HG03575 (cell line): ENCODE results near the gene IMMT.

Experiments
- ATAC-seq: cut with Tn5 transposase; IDR thresholded peaks from one replicate; pipeline ENCODE4 v1.9.1; 2021; ENCODE audit not compliant: unreplicated experiment, insufficient number of reproducible peaks, low FRiP score; ENCODE audit errors: extremely low read depth

The IMMT gene

GRCh38 chr2:86158286-86158685 lies 37.0 kb downstream of the IMMT start:
- ATAC-seq, result no peak

GRCh38 chr2:86157009-86157556 lies 38.2 kb downstream of the IMMT start:
- no peak for ATAC-seq

- no peak for ATAC-seq
These were observed 44.8 kb downstream of the IMMT start for GRCh38 chr2:86150502-86150901.

DNA sequence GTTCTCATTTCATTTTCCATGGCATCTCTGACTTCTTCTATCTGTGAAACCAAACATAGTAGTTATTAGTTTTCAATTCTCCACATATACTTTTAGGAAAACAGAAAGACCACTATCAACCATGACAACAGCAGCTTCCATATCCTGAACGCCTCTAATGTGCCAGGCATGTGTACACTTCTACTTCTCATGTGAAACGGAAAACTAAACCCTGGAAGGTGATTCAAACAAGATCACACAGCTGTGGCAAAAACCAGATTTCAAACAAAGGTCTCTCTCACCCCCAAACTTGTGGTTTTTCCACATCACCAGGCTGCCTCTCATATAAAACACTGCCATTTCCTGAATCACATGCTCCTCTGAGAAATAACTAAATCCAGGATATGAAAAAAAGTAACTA lies 47.5 kb downstream of the IMMT start:
- ATAC-seq, result no peak

DNA sequence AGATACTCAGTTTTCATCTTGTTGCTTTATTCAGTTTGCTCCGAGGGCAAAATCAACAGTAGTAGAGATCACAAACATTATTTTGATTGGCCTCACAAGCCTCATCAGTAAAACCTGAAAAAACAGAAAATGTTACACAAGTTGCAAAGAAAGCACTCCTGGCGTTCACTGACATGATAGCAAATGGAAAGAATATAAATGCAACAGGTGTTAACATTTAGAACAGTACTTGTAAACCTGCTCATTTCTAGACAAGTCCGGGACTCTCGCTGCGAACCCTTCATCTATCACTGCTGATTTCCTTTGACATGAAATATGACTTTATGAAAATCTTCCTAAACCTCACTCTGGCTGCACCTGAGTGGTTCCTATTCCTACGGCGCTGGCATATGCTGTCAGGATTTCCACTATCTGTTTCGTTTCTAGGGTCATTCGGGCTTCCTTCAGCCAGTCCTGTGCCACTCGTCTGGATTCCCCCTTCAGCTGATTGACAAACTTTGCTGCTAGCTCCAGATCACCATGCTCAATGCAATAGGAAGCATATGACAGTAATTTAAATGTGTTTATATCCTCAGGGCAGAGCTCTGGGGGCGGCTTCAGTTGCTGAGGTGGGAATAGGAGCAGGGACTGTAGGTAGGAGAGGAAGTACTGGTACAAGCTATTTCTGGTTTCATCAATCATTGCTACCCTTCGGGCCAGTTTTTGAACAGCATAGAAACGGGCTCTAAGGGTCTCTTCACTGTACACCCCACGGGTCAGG lies 51.2 kb downstream of the IMMT start:
- ATAC-seq, result no peak

- no peak for ATAC-seq
These were observed 52.0 kb downstream of the IMMT start for GRCh38 chr2:86143307-86143706.

DNA sequence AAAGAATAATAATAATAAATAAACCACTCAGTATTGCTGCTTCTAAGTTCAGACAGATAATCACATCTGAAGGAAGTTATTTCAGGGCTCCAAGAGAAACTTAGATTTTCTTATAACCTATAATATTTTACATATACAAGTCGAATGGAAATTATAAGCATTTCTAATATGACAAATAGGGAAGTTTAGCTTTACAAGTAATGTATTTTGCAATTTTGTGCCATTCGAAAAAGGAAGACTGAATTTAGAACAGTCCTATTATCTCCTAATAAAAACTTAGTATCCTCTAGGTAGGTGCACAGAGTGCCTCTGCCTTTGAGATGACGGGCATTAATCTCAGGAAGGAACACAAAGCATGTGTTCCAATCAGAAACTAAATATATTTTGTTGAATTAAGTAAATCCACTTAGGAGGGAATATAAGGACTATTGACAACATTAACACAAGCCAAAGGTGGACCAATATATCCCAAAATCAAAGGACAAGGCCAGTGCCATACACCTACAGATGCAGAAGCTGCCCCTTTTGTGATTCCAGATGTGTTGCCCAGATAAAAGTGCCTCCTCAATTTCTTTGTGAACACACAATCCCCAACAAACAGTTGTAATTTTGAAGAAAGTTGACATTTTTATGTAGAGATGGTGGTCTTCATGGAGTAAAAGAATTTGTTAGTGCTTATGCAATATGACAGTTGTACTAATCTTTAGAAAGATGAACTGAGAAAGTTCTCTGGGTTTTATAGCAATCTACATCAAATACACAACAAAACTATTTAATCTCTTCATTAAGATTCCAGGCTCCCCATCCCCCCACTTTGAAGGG lies 52.6 kb downstream of the IMMT start:
- ATAC-seq, result no peak

GRCh38 chr2:86140969-86141392 lies 54.3 kb downstream of the IMMT start:
- no peak for ATAC-seq

DNA sequence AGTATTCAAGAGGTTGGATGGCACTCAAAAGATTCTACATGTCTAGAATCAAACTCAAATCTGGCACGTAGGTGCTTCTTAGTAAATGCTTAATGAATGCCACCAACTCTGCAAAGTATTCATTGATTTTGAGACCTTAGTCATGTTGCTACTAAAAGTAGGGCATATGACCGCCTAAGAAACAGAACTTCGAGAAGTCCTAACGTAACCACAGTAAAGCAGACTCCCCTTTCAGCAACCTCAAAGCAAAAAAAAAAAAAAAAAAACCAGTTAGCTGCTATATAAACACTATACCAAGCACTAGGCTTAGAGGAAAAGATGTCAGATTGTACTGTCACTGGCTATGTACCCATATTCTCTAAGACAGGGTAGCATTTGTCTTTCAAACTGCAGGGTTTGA lies 55.3 kb downstream of the IMMT start:
- no peak for ATAC-seq

DNA sequence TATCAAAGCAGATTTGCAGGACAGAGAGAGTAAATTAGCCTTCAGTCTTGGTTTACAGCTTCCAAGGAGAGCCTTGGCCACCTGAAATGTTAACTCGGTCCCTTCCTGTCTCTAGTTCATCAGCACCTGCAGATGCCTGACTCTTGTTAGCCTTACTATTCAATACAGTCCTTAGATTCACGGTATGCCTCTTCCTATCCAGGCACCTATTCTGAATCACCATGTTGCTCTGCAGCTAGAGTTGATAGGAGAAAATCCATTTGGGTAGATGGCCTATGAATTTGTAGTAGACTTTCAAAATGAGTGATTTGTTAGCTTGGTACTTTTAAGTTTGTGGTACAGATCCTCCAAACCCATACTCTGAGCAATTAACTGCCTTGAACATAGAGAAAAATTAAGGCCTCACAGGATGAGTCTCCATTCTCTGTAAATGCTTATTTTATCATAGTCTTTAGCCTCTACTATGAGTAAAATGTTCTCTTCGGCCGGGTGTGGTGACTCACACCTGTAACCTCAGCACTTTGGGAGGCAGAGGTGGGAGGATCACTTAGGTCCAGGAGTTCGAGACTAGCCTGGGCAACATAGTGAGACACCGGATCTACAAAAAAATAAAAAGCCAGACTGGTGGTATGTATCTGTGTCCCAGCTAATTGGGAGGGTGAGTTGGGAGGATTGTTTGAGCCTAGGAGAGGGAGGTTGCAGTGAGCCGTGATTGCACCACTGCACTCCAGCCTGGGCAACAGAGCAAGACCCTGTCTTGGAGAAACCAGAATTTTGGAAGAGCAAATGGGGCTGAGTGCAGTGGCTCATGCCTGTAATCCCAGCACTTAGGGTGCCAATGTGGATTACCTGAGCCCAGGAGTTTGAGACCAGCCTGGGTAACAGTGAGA lies 56.3 kb downstream of the IMMT start:
- ATAC-seq, result no peak

- ATAC-seq, result no peak
These were observed 59.1 kb downstream of the IMMT start for GRCh38 chr2:86136141-86136540.

GRCh38 chr2:86135653-86136052 lies 59.6 kb downstream of the IMMT start:
- no peak for ATAC-seq

DNA sequence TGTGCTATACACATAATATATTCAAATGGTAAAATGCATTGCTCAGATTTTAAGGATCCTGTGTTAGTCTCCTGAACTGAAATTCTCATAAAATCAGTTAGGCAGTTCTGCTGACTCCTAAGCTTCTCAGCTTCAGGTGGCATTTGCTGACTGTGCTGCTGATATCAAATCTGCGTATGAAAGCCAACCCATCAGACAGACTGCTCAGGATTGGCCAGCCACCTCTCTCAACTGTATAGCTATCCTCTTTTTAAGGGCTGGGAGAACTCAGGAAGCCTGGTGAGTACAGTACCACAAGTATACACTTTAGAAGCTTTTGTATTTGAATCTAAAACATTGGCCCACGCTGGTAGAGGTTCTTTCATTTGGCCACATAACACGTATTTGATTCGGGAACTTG lies 60.6 kb downstream of the IMMT start:
- no peak for ATAC-seq

- no peak for ATAC-seq
These were observed 70.6 kb downstream of the IMMT start for GRCh38 chr2:86124683-86125082.

DNA sequence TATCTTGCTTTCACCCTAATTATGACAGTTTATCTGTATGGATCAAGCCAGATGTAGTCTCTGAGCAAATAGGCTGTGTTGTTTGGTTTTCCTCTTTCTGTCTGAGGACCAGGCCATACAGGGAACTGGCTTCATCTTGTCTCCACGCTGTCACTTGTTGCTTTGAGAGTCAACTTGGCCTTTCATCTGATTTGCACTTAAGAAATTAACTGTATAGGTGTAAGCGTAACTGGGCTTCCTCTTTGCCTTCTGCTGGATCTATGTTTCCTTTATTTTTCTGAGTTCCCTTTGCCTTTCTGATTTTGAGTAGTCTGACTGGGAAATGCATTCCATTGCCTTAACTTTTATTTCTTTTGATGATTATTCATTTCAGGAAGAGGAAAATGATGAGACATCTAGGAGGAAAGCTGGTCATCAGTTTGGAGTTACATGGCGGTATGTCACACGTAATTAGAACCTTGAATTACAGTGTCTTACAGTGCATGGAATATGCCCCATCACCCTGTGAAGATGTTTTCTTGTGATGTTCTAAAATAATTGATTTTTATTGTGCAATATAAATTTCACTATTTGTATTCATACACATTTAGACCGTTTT lies 71.8 kb downstream of the IMMT start:
- ATAC-seq, result no peak

GRCh38 chr2:86118130-86118529 lies 77.1 kb downstream of the IMMT start:
- no peak for ATAC-seq

GRCh38 chr2:86107031-86107430 lies 88.2 kb downstream of the IMMT start:
- no peak for ATAC-seq

- peak; percentile 49 for ATAC-seq
These were observed 89.0 kb downstream of the IMMT start, which contains the start of gene PTCD3 for GRCh38 chr2:86105969-86106945. PTCD3 (plus strand) TSS chr2:86106235; CDS start chr2:86106248, 13 bp downstream.
